HG03159 (cell line): ENCODE data around the gene CCNY.
A peak's percentile ranks its signal among the peaks of the same experiment; 100 is the strongest.

Experiments used
- ATAC-seq: cut with Tn5 transposase; IDR thresholded peaks from one replicate; pipeline ENCODE4 v1.9.1; 2021; ENCODE audit warnings: mild to moderate bottlenecking, moderate library complexity; ENCODE audit not compliant: unreplicated experiment

CCNY gene

DNA sequence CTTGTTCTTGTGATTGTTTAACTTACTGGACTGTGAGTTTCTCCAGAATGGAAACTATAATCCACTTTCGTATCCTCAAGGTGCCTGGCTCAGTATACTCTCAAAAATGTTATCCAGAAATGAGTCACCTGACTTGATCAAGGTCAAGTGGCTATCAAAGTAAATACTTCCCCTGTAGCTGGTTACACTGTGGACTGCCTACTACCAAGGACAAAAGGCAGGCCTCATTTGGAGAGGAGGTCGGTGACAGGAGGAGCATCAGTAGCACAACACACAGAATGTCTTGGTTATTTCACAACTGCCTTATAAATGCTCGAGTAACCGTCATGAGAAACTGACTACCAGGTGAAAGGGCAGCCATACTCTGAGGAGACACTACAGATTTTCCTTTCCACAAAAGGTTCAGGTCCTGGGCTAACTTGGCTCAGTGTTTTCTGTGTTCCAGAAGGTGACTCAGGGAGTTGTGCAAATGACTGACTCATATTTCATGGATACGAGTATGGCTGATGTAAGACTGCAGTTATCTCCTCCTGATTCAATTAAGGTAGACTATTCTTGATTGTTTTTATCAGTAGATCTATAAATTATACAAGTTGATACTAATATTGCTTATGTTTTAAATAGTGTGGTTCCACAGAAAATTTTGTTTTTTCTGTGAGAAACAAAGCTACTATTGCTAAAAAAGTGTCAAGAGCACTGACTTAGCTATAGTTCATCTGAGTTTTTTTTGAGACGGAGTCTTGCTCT, 4.2 kb upstream of the CCNY start:
- no peak for ATAC-seq

DNA sequence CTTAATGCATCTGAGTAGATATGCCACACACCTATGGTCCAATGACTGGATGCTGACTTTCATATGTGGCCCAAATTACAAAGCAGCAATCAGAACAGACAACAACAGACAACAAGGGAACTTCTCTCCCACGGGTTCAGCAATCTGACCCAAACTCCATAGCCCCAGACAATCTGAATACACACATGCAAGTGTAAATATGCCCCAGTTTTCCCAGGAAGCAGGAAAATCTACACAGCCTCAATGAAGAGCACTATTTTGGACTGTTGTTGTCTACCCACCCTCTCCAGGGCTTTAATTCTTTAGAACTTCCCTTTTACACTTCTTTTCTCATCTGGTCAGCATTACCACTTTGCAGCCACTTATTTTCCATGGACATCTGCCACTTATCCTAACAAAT, 2.0 kb upstream of the CCNY start:
- ATAC-seq: no peak

DNA sequence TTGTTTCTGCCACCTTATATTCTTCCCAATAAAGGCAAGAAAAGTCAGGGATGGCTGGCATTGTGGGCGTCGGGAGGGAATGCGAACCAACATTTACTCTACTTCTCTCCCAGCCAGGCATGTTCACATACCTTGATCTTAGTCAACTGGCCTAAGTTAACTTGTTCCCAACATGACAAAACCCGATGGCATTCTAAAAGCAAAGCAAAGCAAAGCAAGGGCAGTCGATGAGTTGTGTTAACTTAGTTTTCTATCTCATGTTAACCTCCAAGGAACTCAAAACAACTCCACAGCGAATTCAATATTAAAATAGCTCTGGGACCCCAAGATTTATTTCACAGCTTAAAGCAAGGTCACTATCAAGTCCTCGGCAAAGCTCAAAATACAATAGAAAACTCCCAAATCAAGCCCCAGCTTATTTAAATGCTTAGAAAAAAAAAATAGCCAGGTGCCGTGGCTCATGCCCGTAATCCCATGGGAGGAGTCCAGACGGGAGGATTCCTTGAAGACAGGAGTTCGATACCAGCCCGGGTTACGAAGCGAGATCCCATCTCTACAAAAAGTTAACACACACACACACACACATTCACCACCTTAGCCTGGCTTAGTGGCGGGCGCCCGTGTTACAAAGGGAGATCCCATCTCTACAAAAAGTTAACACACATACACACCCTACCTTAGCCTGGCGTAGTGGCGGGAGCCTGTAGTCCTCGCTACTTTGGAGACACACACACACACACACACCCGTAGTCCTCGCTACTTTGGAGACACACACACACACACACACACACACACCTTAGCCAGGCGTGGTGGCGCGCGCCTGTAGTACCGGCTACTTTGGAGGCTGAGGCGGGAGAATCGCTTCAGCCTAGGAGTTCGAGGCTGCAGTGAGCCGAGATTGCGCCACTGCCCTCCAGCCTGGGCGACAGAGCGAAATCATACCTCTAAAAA, 901 bp upstream of the CCNY start:
- peak; percentile 3 for ATAC-seq

DNA sequence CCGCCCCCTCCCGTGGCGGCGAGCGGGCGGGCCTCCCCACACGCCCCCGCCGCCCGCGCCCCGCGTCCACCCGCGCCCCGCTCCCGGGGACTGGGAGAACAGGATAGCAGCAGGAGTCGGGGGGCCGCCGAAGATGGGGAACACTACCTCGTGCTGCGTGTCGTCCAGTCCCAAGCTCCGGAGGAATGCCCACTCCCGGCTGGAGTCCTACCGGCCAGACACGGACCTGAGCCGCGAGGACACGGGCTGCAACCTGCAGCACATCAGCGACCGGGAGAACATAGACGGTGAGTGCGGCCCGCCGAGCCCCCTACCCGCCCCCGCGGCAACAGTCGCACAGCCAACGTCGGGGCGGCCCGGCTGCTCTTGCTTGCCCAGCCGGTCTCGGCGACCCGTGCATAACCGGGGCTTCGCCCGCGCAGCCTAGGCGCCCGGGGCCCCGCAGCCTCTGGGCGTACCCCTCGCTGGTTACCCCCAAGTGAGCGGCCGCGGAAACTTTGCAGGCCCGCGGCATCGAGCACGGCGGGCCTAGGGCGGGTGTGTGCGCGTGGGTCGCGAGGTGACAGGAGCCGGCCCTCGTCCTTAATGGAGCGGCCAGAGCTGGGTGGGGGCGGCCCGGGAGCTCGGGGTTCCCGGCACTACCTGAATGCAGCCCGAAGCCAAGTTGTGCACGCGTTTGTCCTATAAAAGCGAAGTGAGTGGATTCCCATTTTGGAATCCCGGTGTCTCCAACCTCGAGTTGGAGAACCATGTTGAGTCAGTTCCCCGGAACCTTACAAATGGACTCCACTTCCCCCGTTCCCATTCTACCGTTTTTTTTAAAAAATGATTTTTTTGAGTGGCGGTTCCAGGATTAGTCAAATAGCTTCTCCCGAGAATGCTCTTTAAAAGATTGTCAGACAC, 863 bp downstream of the CCNY start:
- ATAC-seq: peak; percentile 7

DNA sequence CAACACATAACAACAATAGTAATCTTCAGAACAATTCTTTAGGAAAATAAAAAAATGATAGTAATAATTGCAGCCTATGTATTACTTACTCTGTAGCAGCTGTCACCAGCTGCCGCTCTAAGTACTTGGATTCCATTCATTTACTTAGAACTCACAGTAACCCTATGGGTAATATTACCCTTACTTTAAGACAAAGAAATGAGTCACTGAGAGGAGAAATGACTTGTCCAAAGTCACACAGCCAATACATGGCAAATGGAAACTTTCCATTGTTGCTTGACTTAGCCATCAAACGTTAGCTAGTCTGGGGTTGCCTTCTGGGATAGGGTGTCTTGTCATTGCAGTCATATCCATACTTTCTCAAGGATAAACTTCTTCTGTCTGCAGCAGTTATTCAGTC, 3.6 kb downstream of the CCNY start:
- peak; percentile 45 for ATAC-seq

DNA sequence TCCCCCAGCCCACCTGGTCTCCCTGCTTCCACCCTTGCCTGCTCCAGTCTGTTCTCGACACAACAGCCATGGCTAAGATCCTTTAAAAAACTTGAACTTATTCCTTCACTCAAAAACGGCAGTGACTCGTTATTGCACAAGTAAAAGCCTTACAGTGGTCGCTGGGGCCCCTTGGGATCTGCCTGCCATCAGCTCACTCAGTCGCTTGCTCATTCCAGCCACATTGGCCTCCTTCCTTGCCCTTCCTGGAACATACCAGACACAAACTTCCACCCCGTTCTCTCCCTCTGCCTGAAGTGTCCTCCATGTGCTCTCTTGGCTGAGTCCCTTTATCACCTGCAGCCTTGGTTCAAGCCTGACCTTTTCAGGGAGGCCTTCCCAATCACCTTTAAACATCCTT, 4.7 kb downstream of the CCNY start:
- no peak for ATAC-seq

DNA sequence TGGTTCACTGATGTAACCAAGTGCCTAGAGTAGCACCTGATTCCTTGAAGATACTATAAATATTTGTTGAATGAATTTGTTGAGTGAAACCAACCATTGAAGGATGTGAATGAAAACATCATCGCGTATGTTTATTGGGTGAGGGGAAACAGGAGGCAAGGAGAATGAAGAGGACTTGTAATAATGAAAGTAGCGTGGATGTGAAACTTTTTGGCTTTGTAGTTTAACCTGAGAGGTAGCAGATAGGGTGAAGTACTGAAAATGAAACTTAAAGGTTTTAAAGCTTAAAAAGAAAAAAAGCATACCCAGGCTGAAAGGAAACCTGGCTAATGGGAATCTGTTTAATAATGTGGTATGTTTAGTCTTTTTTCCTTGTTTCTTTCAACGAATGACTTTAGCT, 5.2 kb downstream of the CCNY start:
- ATAC-seq: peak; percentile 79

DNA sequence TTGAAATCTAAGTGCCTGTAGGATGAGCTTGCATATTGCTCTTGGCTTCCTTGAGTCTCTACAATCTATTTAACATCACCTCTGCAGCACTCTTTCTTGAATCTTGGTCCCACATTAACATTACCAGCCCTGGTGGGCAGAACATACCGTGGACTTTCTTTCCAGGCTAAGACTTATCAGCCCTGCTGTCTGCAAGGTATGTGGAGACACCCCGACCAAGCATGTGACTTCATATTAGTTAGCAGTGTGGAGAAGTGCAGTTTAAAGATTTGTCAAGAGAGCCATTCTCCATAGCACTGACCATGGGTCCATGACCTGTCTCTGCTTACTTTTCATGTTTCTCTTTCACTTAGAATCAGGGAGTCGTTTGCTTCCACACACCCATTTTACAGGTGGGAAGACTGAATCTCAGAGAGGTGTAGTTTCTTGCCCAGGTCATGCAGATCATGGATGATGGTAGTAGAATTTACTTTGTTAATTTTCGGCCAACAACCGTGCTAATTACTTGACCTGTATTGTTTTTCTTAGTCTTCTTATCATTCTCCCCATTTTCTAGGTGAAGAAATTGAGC, 6.0 kb downstream of the CCNY start:
- no peak for ATAC-seq

DNA sequence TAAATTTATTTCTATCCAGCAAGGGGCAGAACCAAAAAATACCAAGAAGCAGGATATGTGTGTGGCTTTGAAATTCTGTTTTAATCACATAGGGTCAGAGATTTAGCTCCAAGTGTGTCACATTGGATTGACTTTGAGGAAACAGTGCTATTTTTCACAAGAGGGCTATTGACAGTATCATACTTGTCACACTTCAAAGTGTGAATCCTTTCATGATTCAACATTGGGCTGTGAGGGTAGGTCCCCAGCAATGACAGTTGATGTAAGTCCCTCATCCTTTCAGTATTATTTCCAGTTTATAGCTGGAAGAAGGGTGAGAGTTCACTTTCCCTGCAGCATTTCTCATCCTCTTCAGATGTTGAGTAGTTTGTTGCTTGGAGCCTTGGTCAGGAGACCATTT, 7.4 kb downstream of the CCNY start:
- no peak for ATAC-seq

DNA sequence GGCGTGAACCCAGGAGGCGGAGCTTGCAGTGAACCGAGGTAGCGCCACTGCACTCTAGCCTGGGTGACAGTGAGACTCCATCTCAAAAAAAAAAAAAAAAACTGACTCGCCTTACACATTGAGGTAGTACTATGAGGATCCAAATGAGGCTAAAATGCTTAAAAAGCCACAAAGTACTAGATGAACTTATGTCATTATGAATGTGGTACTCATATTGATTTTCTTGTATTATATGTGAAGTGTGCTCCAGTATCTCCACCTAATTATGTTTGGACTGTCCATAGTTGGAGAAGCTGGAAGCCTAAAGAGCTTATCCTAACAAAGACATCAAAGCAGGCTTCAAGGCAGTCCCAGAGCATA, 9.1 kb downstream of the CCNY start:
- no peak for ATAC-seq

DNA sequence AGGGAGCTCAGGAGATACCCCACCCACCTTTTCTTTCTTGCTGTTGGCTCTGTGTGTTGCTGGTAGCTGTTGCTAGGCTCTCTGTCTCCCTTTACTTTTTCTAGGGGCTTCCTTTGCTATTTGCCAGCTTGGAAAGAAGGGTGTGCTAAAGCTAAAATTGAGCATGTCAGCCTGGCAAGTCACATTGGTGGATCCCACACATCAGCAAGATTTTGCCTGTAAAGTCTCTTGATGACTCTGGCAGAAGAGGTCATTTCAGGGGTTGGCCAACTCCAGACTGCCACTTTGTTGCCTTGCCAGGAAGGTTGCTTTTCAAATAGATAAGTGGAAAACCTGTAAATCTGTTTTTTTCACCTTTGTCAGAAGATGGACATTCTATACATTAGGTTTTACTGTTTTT, 9.9 kb downstream of the CCNY start:
- ATAC-seq: no peak

DNA sequence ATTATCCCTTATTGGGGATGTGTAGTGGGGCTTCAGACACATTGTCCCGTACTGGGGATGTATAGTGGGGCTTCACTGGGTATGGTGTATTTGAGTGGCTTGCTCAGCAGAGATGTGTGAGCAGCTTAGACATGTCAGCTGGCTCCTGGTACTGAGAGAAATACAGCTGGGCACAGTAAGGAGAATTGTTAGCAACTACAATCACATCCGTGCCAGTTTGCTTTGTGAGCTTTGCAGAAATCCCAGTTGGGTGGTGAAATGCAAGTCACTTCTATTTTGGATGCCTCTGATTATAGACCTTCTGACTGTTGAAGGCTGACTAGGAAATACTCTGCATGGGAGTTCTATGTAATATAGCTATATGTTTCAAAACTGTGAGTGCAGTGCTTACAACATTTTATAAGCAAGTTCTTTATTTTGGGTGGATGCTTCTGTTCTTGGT, 10.8 kb downstream of the CCNY start:
- no peak for ATAC-seq

DNA sequence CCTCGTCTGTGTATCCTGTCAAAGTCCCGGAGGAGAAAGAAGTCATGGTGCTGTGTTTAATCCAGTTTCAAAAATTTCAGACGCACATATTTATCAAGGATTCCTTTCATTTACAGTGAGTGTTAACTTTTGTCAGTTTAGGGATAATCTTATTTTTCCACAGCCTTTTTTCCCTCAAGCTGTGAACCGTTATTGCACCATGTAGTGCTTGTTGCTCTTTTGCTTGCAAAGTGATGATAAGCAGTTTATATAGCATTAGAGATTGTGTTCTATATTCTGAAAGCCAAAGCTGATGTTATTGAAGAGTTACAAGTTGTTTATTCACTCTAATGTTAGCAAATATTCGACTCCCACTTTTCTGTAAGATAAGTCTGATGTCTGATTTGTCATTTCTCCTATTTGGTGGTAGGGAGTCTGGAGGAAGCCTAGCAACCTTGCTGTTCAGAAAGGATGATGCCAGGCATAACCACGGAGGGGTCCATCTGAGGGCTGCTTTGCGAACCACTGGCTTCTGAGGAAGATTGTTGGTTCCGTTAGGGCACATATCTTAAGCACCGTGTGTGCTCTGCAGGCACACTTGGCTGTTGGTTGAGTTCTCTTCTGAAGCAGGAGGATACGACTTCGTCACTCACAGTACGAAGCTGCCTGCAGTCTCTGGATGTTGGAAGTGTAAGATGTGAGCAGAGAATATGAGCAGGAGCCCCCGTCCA, 11.7 kb downstream of the CCNY start:
- no peak for ATAC-seq

DNA sequence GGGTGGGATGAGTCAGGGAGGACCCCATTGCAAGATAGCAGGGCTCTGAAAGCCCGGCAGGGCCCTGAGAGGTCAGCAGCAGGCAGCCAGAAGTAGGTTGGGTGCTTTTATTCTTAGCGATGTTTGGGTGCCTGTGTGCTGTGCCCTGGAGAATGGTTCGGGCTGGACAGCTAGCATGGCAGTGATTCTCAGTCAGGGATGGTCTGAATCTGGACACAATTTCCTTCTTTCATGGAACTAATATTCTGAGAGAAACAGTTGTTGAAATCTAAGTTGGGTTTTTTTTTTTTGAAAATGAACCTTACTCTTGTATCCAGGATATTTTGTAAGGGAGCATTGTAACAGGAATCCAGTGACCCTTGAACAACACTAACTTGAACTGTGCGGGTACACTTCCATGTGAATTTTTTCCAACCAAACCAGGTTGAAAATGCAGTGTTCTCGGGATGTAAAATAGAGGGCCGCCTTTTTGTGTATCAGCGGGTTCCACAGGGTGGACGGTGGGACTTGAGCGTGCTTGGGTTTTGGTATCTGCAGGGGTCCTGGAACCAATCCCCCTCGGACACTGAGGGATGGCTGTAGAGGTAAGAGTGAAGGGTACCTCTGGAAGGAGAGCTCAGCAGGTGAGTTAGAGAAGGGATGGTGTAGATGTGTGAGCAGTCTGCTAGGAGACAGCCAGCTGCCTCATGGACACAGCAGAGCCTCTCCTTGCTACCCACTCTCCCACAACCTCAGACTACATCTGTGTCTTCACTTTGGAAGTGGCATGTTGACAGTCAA, 12.5 kb downstream of the CCNY start:
- no peak for ATAC-seq

DNA sequence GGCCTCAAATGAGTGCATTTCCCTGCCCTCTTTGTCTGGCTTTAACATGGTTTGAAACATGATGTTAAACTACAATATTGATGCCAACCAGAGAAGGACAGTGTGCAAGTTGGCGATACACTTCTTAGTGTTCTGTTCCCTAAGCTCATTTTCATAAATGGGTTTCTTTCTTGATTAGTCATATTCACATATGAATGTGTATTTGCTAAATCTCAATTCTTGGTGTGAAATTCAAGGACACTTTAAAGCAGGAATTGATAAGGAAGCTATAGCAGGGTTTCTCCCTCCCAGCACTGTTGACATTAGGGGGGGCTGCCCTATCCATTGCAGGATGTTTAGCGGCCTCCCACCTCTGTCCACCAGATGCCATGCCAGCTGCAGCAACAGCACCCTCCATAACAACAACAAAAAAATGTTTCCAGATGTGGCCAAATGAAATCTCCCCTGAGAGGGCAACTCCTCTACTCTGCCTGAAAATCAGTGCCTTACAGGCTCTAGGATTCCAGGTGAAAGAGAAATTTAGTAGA, 13.1 kb downstream of the CCNY start:
- no peak for ATAC-seq

DNA sequence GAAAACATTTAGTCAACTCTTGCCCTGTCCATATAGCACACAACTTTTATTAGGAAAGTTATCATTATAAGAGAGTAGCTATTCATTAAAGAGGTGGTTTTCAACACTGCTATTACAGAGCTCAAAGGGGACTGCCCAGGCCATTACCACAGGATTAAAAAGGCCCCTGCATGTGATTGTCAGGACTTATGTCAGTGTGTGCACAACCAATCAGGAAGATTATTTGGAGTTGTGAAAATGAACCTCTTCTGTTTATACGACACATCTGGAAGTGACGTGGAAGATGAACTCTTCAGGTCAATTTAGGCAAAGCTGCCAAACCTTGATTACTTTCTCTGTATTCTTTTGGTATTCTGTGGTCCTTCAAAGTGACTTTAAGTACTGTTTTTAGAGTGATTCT, 14.7 kb downstream of the CCNY start:
- ATAC-seq: no peak

DNA sequence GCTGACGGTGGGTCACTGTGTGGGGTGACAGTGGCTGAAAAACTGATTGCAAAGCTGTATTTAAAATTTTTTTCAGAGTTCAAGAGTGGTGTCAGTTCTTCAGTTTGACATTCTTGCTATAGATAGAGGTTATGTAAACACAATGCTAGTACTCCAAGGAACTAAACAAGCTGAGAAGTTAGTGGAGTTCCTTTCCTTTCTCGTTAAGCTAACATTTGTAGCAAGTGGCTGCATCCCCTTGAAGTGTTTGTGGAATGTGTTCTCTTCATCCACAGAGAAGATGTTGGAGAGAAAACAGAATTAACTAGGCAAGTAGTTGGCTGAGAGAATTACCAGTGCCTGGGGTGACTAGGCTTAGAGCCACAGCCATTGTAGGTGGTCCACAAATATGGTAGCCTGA, 15.8 kb downstream of the CCNY start:
- ATAC-seq: no peak

DNA sequence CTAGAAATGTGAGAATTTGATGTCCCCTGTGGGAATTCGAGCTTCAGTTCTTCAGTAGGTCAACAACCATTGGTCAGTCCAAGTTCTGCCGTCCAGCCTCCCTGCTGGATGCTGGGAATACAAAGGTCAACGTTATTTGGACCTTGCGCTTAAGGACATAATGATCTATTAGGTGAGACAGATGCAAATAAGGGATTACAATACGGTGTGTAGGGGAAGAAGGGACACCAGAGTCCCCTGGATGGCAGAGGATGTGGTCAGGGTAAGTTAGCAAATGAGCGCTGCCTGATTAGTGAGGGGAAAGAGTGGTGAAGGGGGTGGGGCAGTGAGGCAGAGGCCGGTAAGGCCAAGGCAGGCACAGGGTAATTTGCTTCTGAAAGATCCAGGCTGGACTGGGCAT, 16.2 kb downstream of the CCNY start:
- no peak for ATAC-seq

DNA sequence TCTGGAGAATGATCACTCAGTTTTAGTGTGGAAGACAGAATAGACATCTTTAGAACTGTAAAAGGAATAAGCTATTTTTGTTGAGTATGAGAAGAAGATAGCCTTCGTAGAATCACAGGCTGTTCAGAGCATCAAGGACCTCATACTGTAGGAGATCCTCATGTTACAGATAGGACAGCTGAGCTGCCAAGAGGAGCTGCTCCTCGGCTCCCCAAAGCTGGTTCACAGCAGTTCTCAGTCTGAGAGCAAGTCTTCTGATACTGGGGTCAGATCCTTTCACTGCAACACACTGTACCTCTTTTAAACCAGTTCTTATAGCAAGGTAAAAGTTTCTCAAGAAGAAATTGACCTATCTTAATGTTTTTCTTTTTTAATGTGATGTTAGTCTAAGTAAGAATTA, 17.1 kb downstream of the CCNY start:
- ATAC-seq: no peak
